Endothelial cell (in vitro differentiated cells): ENCODE measurements around the gene LTA. TPM values are rescaled to one million over a fixed set of nuclear protein-coding genes. Genes with fewer than 3 reads are reported as not detected.
A peak's percentile ranks its signal among the peaks of the same experiment; 100 is the strongest.

ENCODE experiments used
- DNase-seq: peaks from one replicate; pipeline ENCODE4 v3.0.0; 2021; ENCODE audit warnings: low spot score
- H3K27ac Mint-ChIP-seq: one replicate; pipeline ENCODE4 v1.8.0; 2021; ENCODE audit warnings: mixed read lengths, inconsistent platforms; ENCODE audit not compliant: unreplicated experiment
- H3K27me3 Mint-ChIP-seq: one replicate; pipeline ENCODE4 v1.8.0; 2021; ENCODE audit warnings: mild to moderate bottlenecking, moderate library complexity, mixed read lengths, inconsistent platforms; ENCODE audit not compliant: unreplicated experiment
- H3K36me3 Mint-ChIP-seq: one replicate; pipeline ENCODE4 v1.8.0; 2021; ENCODE audit warnings: mild to moderate bottlenecking, low read depth, mixed read lengths, inconsistent platforms; ENCODE audit not compliant: unreplicated experiment
- H3K4me1 Mint-ChIP-seq: one replicate; pipeline ENCODE4 v1.8.0; 2021; ENCODE audit warnings: mild to moderate bottlenecking, mixed read lengths, inconsistent platforms; ENCODE audit not compliant: unreplicated experiment
- H3K4me3 Mint-ChIP-seq: one replicate; pipeline ENCODE4 v1.8.0; 2021; ENCODE audit warnings: mild to moderate bottlenecking, mixed read lengths, inconsistent platforms; ENCODE audit not compliant: unreplicated experiment
- H3K9me3 Mint-ChIP-seq: one replicate; pipeline ENCODE4 v1.8.0; 2021; ENCODE audit warnings: mixed read lengths, inconsistent platforms; ENCODE audit not compliant: unreplicated experiment
- total RNA-seq: library from RNA; stranded (reverse); fragmentation: NEBNext Ultra II Directional; extraction: Animal tissue kit (Norgen Biotek cat#: 25700); gene quantifications from one replicate; pipeline ENCODE4 v1.2.1, GENCODE V29; 2021; ENCODE audit not compliant: unreplicated experiment
- TF ChIP-seq, protein P1 (sequence below): fragments of 200-600 bp; sonication (generic); IDR thresholded peaks from one replicate; pipeline ENCODE4 v1.5.0; 2021; ENCODE audit warnings: antibody characterized with exemption; ENCODE audit not compliant: unreplicated experiment

LTA gene
- total RNA-seq, 1 donor from 2014 or later: not detected

- TF ChIP-seq, protein P1, sequence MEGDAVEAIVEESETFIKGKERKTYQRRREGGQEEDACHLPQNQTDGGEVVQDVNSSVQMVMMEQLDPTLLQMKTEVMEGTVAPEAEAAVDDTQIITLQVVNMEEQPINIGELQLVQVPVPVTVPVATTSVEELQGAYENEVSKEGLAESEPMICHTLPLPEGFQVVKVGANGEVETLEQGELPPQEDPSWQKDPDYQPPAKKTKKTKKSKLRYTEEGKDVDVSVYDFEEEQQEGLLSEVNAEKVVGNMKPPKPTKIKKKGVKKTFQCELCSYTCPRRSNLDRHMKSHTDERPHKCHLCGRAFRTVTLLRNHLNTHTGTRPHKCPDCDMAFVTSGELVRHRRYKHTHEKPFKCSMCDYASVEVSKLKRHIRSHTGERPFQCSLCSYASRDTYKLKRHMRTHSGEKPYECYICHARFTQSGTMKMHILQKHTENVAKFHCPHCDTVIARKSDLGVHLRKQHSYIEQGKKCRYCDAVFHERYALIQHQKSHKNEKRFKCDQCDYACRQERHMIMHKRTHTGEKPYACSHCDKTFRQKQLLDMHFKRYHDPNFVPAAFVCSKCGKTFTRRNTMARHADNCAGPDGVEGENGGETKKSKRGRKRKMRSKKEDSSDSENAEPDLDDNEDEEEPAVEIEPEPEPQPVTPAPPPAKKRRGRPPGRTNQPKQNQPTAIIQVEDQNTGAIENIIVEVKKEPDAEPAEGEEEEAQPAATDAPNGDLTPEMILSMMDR: no peak
- Mint-ChIP-seq H3K4me1 (peaks cover 26% of the 10 kb centered on the region), H3K36me3 (no peaks in the 10 kb centered on the region), H3K27me3 (peaks cover 8% of the 10 kb centered on the region), H3K27ac (peak within 1 kb of the TSS; percentile 81), H3K9me3 (no peaks in the 10 kb centered on the region), H3K4me3 (peak within 1 kb of the TSS; percentile 62)
- DNase-seq: no peak
These were observed 42.8 kb downstream of the LTA start, which contains the start of gene AIF1 for GRCh38 chr6:31614684-31615578. Gene AIF1, plus strand, starts transcription at chr6:31615234. Its CDS starts 96 bp downstream, at chr6:31615330.

DNA sequence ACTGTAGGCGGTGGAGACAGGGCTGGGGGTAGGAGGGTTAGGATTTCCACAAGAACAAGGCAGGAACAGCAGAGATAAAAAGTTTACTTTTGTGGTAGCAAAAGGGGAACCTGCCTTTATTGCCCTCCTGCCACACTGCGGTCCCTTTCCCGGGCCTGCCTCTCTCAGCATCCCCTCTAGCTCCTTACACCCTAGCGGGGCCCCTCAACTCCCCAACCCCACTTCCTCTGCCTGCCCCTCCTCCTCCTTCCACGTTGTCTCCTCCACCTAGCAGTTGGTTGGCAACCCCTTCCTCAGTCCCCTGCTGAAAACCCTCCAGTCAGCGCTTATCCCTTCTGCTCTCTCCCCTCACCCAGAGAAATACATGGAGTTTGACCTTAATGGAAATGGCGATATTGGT, 43.7 kb downstream of the LTA start:
- TF ChIP-seq, protein P1: no peak
- H3K27ac Mint-ChIP-seq: peak overlapping the region; percentile 77
- peaks cover 29% of the 10 kb centered on the region for H3K4me1 Mint-ChIP-seq
- no peak overlapping the region for H3K4me3 Mint-ChIP-seq
- H3K9me3 Mint-ChIP-seq: no peaks in the 10 kb centered on the region
- peaks cover 12% of the 10 kb centered on the region for H3K27me3 Mint-ChIP-seq
- DNase-seq: no peak
- H3K36me3 Mint-ChIP-seq: no peaks in the 10 kb centered on the region

DNA sequence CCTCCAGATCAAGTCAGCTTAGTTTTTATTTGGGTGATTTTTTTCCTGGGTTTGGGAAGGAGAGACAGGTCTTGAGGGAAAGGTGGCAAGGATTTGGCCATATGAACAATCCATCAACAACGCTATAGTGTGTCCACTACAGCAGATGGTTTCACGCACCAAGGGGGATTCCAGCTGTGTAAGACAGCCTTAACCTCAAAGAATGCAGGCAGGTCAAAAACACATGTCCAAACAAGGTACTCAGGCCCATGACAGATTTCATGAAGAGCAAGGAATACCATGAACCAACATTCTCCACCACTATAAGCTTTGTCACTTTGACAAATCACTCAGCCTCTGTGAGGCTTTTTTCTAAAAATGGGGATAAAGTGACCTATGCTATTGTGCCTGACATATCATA, 44.9 kb downstream of the LTA start:
- Mint-ChIP-seq H3K36me3 (peaks cover 5% of the 10 kb centered on the region), H3K27me3 (peaks cover 10% of the 10 kb centered on the region), H3K4me3 (no peak overlapping the region), H3K4me1 (peaks cover 39% of the 10 kb centered on the region), H3K27ac (peak overlapping the region; percentile 7), H3K9me3 (no peaks in the 10 kb centered on the region)
- no peak for DNase-seq
- TF ChIP-seq, protein P1: no peak

GRCh38 chr6:31619805-31620585, 47.9 kb downstream of the LTA start:
- Mint-ChIP-seq H3K4me1 (peaks cover 36% of the 10 kb centered on the region), H3K4me3 (peak overlapping the region; percentile 97), H3K27ac (peak overlapping the region; percentile 99), H3K36me3 (peaks cover 18% of the 10 kb centered on the region), H3K9me3 (no peaks in the 10 kb centered on the region), H3K27me3 (peaks cover 8% of the 10 kb centered on the region)
- TF ChIP-seq, protein P1: no peak
- peak; percentile 82 for DNase-seq
